SK-N-SH treated with all-trans-retinoic acid at 6 μM for 48 hours (cell line): ENCODE data around the gene DLG2.

Experiments used
- ATAC-seq: fragments of 200-7000 bp; cut with Tn5 transposase; 3 replicates; pipeline ENCODE4 v1.9.1; 2020; ENCODE audit warnings: mild to moderate bottlenecking, moderate library complexity
- ARNTL ChIP-seq: fragments of 450-650 bp; formaldehyde crosslinking; IDR thresholded peaks from 2 replicates; pipeline ENCODE4 v1.5.0; 2020; ENCODE audit warnings: low read depth, mild to moderate bottlenecking, moderate library complexity, borderline replicate concordance
- CSDC2 ChIP-seq: fragments of 250-450 bp; sonication (Bioruptor Pico); IDR thresholded peaks from 2 replicates; pipeline ENCODE4 v1.5.0; 2020; ENCODE audit warnings: mild to moderate bottlenecking, moderate library complexity
- ESRRG ChIP-seq: fragments of 250-450 bp; sonication (Bioruptor Pico); IDR thresholded peaks from 2 replicates; pipeline ENCODE4 v1.6.1; 2021; ENCODE audit warnings: mild to moderate bottlenecking
- GLIS3 ChIP-seq: fragments of 250-450 bp; sonication (Bioruptor Pico); IDR thresholded peaks from 2 replicates; pipeline ENCODE4 v1.5.0; 2020; ENCODE audit warnings: mild to moderate bottlenecking, moderate library complexity
- ISL1 ChIP-seq: fragments of 250-450 bp; sonication (Bioruptor Pico); IDR thresholded peaks from 2 replicates; pipeline ENCODE4 v2.1.2; 2022; ENCODE audit warnings: mild to moderate bottlenecking, moderate library complexity
- OSR1 ChIP-seq: fragments of 250-450 bp; sonication (Bioruptor Pico); IDR thresholded peaks from 2 replicates; pipeline ENCODE4 v1.8.0; 2022; ENCODE audit warnings: moderate library complexity, mild to moderate bottlenecking, inconsistent platforms
- PPARA ChIP-seq: fragments of 250-450 bp; sonication (Bioruptor Pico); IDR thresholded peaks from 2 replicates; pipeline ENCODE4 v1.5.0; 2020; ENCODE audit warnings: mild to moderate bottlenecking, borderline replicate concordance
- RARB ChIP-seq: fragments of 250-450 bp; sonication (Bioruptor Pico); IDR thresholded peaks from 2 replicates; pipeline ENCODE4 v1.8.0; 2021; ENCODE audit warnings: mild to moderate bottlenecking, moderate library complexity
- SNAI2 ChIP-seq: fragments of 250-450 bp; sonication (Bioruptor Pico); IDR thresholded peaks from 2 replicates; pipeline ENCODE4 v1.5.0; 2020; ENCODE audit warnings: mild to moderate bottlenecking, moderate library complexity
- TCF4 ChIP-seq: fragments of 250-450 bp; sonication (Bioruptor Pico); IDR thresholded peaks from 2 replicates; pipeline ENCODE4 v1.8.0; 2021; ENCODE audit warnings: mild to moderate bottlenecking, moderate library complexity, borderline replicate concordance
- TOX ChIP-seq: fragments of 250-450 bp; sonication (Bioruptor Pico); IDR thresholded peaks from 2 replicates; pipeline ENCODE4 v1.8.0; 2021; ENCODE audit warnings: mild to moderate bottlenecking, moderate library complexity, borderline replicate concordance
- ZC3H10 ChIP-seq: fragments of 250-450 bp; sonication (Bioruptor Pico); IDR thresholded peaks from 2 replicates; pipeline ENCODE4 v1.5.1; 2021; ENCODE audit warnings: mild to moderate bottlenecking, moderate library complexity
- ZFP3 ChIP-seq: fragments of 250-450 bp; sonication (Bioruptor Pico); IDR thresholded peaks from 2 replicates; pipeline ENCODE4 v1.5.0; 2020; ENCODE audit warnings: mild to moderate bottlenecking, moderate library complexity
- ZFP30 ChIP-seq: fragments of 450-650 bp; formaldehyde crosslinking; IDR thresholded peaks from 2 replicates; pipeline ENCODE4 v1.5.0; 2022; ENCODE audit warnings: mild to moderate bottlenecking, moderate library complexity
- ZNF565 ChIP-seq: fragments of 450-650 bp; formaldehyde crosslinking; conservative IDR thresholded peaks from 2 replicates; pipeline ENCODE4 v1.5.0; 2020; ENCODE audit warnings: low read depth, mild to moderate bottlenecking, moderate library complexity
- ZNF70 ChIP-seq: fragments of 450-650 bp; formaldehyde crosslinking; IDR thresholded peaks from 2 replicates; pipeline ENCODE4 v1.5.0; 2020; ENCODE audit warnings: mild to moderate bottlenecking, moderate library complexity
- ZNF8 ChIP-seq: fragments of 450-650 bp; formaldehyde crosslinking; IDR thresholded peaks from 2 replicates; pipeline ENCODE4 v1.5.0; 2020; ENCODE audit warnings: mild to moderate bottlenecking, moderate library complexity
- TF ChIP-seq, protein P1 (sequence below): fragments of 250-450 bp; sonication (Bioruptor Pico); IDR thresholded peaks from 2 replicates; pipeline ENCODE4 v1.5.1; 2021; ENCODE audit warnings: mild to moderate bottlenecking, moderate library complexity
- TF ChIP-seq, protein P2 (sequence below): fragments of 250-450 bp; sonication (Bioruptor Pico); IDR thresholded peaks from 2 replicates; pipeline ENCODE4 v1.5.1; 2020; ENCODE audit warnings: low read depth, mild to moderate bottlenecking, moderate library complexity
- TF ChIP-seq, protein P3 (sequence below): fragments of 250-450 bp; sonication (Bioruptor Pico); IDR thresholded peaks from 2 replicates; pipeline ENCODE4 v1.8.0; 2020; ENCODE audit warnings: mild to moderate bottlenecking, moderate library complexity, borderline replicate concordance
- TF ChIP-seq, protein P4 (sequence below): fragments of 250-450 bp; sonication (Bioruptor Pico); IDR thresholded peaks from 2 replicates; pipeline ENCODE4 v1.8.0; 2021; ENCODE audit warnings: low read depth, mild to moderate bottlenecking, moderate library complexity, borderline replicate concordance
- TF ChIP-seq, protein P5 (sequence below): fragments of 250-450 bp; sonication (Bioruptor Pico); IDR thresholded peaks from 2 replicates; pipeline ENCODE4 v1.5.0; 2020; ENCODE audit warnings: mild to moderate bottlenecking, moderate library complexity

The DLG2 gene

DNA sequence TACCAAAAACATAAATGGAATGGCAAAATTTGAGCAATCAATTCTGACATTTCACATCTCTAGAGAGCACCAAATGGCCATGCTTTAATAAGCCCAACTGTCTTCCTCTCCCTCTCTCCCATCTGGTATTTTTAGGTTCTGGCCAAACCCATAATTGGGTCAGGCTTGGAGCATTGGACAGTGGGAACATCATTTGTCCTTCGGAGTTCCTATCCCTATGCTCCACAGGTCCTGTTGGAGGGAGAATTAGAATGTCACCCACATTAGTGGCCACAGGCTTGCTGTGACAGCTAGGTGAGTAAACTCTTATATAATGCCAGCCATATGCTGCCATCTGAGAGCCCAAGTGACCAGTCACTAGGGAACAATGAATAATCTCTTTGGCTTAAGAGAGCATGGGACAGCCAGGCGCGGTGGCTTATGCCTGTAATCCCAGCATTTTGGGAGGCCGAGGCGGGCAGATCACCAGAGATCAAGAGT, 2090.0 kb downstream of the DLG2 start:
- ATAC-seq = no peak
- TF ChIP-seq ISL1 (CRISPR knock-in tag) (no peak), PPARA (CRISPR knock-in tag) (no peak), ZC3H10 (CRISPR knock-in tag) (no peak)
- TF ChIP-seq, protein P1, sequence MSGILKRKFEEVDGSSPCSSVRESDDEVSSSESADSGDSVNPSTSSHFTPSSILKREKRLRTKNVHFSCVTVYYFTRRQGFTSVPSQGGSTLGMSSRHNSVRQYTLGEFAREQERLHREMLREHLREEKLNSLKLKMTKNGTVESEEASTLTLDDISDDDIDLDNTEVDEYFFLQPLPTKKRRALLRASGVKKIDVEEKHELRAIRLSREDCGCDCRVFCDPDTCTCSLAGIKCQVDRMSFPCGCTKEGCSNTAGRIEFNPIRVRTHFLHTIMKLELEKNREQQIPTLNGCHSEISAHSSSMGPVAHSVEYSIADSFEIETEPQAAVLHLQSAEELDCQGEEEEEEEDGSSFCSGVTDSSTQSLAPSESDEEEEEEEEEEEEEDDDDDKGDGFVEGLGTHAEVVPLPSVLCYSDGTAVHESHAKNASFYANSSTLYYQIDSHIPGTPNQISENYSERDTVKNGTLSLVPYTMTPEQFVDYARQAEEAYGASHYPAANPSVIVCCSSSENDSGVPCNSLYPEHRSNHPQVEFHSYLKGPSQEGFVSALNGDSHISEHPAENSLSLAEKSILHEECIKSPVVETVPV (CRISPR knock-in tag) = no peak

DNA sequence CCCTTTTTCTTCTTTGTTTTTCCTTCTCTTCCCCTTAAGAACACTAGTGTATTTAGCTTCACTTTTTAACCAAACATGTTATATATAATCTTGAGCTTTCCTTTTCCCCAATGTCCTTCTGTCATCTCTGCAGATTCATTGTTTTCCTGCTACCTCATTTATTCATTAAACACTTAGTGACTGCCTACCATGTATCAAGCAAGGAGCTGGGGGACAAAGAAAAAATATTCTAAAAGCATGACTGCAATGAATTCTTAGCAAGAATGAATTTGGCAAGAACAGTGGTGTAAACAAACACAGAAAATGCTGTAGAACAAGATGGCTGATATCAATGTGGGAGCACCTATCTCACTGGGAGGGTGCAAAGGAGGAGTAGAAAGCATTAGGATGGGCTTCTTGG, 2094.0 kb downstream of the DLG2 start:
- TF ChIP-seq CSDC2 = no peak
- TF ChIP-seq, protein P2, sequence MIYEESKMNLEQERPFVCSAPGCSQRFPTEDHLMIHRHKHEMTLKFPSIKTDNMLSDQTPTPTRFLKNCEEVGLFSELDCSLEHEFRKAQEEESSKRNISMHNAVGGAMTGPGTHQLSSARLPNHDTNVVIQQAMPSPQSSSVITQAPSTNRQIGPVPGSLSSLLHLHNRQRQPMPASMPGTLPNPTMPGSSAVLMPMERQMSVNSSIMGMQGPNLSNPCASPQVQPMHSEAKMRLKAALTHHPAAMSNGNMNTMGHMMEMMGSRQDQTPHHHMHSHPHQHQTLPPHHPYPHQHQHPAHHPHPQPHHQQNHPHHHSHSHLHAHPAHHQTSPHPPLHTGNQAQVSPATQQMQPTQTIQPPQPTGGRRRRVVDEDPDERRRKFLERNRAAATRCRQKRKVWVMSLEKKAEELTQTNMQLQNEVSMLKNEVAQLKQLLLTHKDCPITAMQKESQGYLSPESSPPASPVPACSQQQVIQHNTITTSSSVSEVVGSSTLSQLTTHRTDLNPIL = no peak
- TF ChIP-seq ZNF565 (CRISPR knock-in tag) = no peak
- TF ChIP-seq, protein P1 (CRISPR knock-in tag) = no peak
- no peak for TF ChIP-seq ZFP30 (CRISPR knock-in tag)
- no peak for TF ChIP-seq ISL1 (CRISPR knock-in tag)
- no peak for TF ChIP-seq OSR1
- no peak for ATAC-seq

DNA sequence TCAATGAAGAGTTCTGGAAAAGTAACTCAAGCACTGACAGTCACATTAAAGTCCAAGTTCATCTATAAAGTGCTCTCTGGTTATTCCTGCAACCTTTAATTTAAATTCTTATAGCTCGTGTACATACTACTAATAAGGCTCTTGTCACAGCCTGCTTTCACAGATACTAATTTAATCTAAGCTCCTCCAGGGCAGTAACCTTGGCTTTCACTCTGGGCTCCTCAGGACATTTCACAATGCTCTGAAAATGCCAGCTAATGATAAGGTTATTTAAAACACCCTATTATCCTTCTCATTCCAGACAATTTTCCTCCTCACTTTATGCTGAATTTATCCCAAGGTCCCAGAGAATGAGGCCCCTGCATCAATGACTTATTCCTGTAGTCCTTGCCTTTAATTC, 2098.3 kb downstream of the DLG2 start:
- no peak for ATAC-seq
- TF ChIP-seq ZFP3 (CRISPR knock-in tag) (no peak), PPARA (CRISPR knock-in tag) (no peak)

DNA sequence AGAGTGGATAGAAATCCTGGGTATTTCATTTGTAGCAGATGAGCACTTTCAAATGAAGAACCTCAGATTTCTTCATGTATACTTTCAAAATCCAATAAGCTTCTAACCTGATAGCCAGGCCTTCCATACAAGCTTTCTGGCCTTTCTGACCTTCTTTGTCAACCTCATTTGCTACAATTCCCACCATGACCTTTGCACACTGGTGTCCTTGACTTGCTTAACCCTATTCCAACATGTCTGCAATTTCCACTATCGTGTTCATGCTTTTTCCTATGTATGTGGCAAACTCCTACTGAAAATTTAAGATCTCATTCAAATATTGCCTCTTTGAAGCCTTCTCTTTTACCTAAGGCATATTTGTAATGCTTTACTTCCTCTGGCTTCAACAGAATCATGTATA, 2098.9 kb downstream of the DLG2 start:
- no peak for TF ChIP-seq TCF4 (CRISPR knock-in tag)
- TF ChIP-seq CSDC2 = no peak
- TF ChIP-seq TOX = no peak
- no peak for TF ChIP-seq RARB
- no peak for TF ChIP-seq ESRRG (CRISPR knock-in tag)
- TF ChIP-seq, protein P3, sequence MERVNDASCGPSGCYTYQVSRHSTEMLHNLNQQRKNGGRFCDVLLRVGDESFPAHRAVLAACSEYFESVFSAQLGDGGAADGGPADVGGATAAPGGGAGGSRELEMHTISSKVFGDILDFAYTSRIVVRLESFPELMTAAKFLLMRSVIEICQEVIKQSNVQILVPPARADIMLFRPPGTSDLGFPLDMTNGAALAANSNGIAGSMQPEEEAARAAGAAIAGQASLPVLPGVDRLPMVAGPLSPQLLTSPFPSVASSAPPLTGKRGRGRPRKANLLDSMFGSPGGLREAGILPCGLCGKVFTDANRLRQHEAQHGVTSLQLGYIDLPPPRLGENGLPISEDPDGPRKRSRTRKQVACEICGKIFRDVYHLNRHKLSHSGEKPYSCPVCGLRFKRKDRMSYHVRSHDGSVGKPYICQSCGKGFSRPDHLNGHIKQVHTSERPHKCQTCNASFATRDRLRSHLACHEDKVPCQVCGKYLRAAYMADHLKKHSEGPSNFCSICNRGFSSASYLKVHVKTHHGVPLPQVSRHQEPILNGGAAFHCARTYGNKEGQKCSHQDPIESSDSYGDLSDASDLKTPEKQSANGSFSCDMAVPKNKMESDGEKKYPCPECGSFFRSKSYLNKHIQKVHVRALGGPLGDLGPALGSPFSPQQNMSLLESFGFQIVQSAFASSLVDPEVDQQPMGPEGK (CRISPR knock-in tag) = no peak
- TF ChIP-seq GLIS3 (CRISPR knock-in tag) = no peak
- TF ChIP-seq ZFP3 (CRISPR knock-in tag) = no peak
- TF ChIP-seq ARNTL (CRISPR knock-in tag) = no peak
- no peak for TF ChIP-seq SNAI2 (CRISPR knock-in tag)
- no peak for TF ChIP-seq ZFP30 (CRISPR knock-in tag)
- TF ChIP-seq, protein P4, sequence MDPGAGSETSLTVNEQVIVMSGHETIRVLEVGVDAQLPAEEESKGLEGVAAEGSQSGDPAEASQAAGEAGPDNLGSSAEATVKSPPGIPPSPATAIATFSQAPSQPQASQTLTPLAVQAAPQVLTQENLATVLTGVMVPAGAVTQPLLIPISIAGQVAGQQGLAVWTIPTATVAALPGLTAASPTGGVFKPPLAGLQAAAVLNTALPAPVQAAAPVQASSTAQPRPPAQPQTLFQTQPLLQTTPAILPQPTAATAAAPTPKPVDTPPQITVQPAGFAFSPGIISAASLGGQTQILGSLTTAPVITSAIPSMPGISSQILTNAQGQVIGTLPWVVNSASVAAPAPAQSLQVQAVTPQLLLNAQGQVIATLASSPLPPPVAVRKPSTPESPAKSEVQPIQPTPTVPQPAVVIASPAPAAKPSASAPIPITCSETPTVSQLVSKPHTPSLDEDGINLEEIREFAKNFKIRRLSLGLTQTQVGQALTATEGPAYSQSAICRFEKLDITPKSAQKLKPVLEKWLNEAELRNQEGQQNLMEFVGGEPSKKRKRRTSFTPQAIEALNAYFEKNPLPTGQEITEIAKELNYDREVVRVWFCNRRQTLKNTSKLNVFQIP (CRISPR knock-in tag) = no peak
- no peak for TF ChIP-seq ZNF565 (CRISPR knock-in tag)
- TF ChIP-seq, protein P5, sequence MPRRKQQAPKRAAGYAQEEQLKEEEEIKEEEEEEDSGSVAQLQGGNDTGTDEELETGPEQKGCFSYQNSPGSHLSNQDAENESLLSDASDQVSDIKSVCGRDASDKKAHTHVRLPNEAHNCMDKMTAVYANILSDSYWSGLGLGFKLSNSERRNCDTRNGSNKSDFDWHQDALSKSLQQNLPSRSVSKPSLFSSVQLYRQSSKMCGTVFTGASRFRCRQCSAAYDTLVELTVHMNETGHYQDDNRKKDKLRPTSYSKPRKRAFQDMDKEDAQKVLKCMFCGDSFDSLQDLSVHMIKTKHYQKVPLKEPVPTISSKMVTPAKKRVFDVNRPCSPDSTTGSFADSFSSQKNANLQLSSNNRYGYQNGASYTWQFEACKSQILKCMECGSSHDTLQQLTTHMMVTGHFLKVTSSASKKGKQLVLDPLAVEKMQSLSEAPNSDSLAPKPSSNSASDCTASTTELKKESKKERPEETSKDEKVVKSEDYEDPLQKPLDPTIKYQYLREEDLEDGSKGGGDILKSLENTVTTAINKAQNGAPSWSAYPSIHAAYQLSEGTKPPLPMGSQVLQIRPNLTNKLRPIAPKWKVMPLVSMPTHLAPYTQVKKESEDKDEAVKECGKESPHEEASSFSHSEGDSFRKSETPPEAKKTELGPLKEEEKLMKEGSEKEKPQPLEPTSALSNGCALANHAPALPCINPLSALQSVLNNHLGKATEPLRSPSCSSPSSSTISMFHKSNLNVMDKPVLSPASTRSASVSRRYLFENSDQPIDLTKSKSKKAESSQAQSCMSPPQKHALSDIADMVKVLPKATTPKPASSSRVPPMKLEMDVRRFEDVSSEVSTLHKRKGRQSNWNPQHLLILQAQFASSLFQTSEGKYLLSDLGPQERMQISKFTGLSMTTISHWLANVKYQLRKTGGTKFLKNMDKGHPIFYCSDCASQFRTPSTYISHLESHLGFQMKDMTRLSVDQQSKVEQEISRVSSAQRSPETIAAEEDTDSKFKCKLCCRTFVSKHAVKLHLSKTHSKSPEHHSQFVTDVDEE (CRISPR knock-in tag) = no peak
- no peak for TF ChIP-seq OSR1
- no peak for TF ChIP-seq PPARA (CRISPR knock-in tag)
- no peak for TF ChIP-seq ZC3H10 (CRISPR knock-in tag)
- no peak for TF ChIP-seq ZNF8 (CRISPR knock-in tag)
- no peak for TF ChIP-seq ZNF70
- TF ChIP-seq, protein P2 = no peak
- ATAC-seq = no peak
